AG09309 (cell line): ENCODE data around the gene EFNA3.

ENCODE experiments used
- DNase-seq: peaks from one replicate; pipeline ENCODE4 v3.0.0-alpha.2; 2010; ENCODE audit warnings: low read depth
- H3K4me3 ChIP-seq: 2 replicates; pipeline ENCODE4 v1.5.1; 2011; ENCODE audit warnings: mild to moderate bottlenecking, low read depth, low read length, moderate library complexity; ENCODE audit not compliant: control insufficient read depth
- CTCF ChIP-seq: IDR thresholded peaks from 2 replicates; pipeline ENCODE4 v1.5.1; 2011; ENCODE audit warnings: mild to moderate bottlenecking, low read depth, low read length, inconsistent platforms; ENCODE audit not compliant: insufficient read depth, control insufficient read depth; ENCODE audit errors: missing control alignments

EFNA3 gene

GRCh38 chr1:155044812-155045657, 33.6 kb upstream of the EFNA3 start:
- TF ChIP-seq CTCF: peak; percentile 80
- DNase-seq: no peak

GRCh38 chr1:155048449-155049334, 29.9 kb upstream of the EFNA3 start:
- TF ChIP-seq CTCF: no peak
- H3K4me3 ChIP-seq: no peak overlapping the region
- DNase-seq: no peak

More at GRCh38 chr1:155044812-155045657, 33.6 kb upstream of the EFNA3 start:
- H3K4me3 ChIP-seq: no peak overlapping the region

GRCh38 chr1:155049651-155050559, 28.7 kb upstream of the EFNA3 start:
- no peak for TF ChIP-seq CTCF
- DNase-seq: no peak
- peak overlapping the region; percentile 76 for H3K4me3 ChIP-seq

GRCh38 chr1:155050560-155051341, 27.9 kb upstream of the EFNA3 start, which contains the start of gene ADAM15:
Gene ADAM15 (plus strand): TSS chr1:155051316. CDS start chr1:155051387, 71 bp downstream.
- H3K4me3 ChIP-seq: peak within 1 kb of the TSS; percentile 76
- no peak for DNase-seq
- peak; percentile 83 for TF ChIP-seq CTCF

GRCh38 chr1:155051342-155051776, 27.3 kb upstream of the EFNA3 start:
- no peak for TF ChIP-seq CTCF
- peak overlapping the region; percentile 76 for H3K4me3 ChIP-seq
- DNase-seq: no peak
